HG02943 (cell line): ENCODE results near the gene NPAS4.
"Not testable (repeated sequence)": the region's sequence is repeated elsewhere in the genome, so short reads cannot be mapped to it uniquely, and the experiment has no call there.

Source experiments
- ATAC-seq: cut with Tn5 transposase; IDR thresholded peaks from one replicate; pipeline ENCODE4 v1.9.1; 2021; ENCODE audit warnings: mild to moderate bottlenecking, low read depth, moderate library complexity; ENCODE audit not compliant: unreplicated experiment

The NPAS4 gene

GRCh38 chr11:66415423-66415822 is 5.4 kb upstream of the NPAS4 start:
- no peak for ATAC-seq

GRCh38 chr11:66417000-66417399 is 3.8 kb upstream of the NPAS4 start:
- ATAC-seq = no peak

GRCh38 chr11:66418168-66418985 is 2.5 kb upstream of the NPAS4 start:
- ATAC-seq = no peak

GRCh38 chr11:66418986-66419308 is 1.9 kb upstream of the NPAS4 start:
- no peak for ATAC-seq

GRCh38 chr11:66419825-66420224 is 1.0 kb upstream of the NPAS4 start:
- ATAC-seq = no peak

- ATAC-seq = no peak
Observed at GRCh38 chr11:66421492-66422205, 814 bp downstream of the NPAS4 start.

- ATAC-seq = no peak
Observed at GRCh38 chr11:66426314-66426713, 5.5 kb downstream of the NPAS4 start.

- ATAC-seq = no peak
Observed at GRCh38 chr11:66428933-66429332, 8.1 kb downstream of the NPAS4 start.

- no peak for ATAC-seq
Observed at GRCh38 chr11:66429983-66430602, 9.3 kb downstream of the NPAS4 start.

- ATAC-seq = not testable (repeated sequence)
Observed at GRCh38 chr11:66431287-66431686, 10.5 kb downstream of the NPAS4 start.

GRCh38 chr11:66431871-66432329 is 11.1 kb downstream of the NPAS4 start:
- ATAC-seq = not testable (repeated sequence)

- ATAC-seq = no peak
Observed at GRCh38 chr11:66432597-66432996, 11.8 kb downstream of the NPAS4 start.

GRCh38 chr11:66437979-66438503 is 17.2 kb downstream of the NPAS4 start:
- ATAC-seq = no peak

GRCh38 chr11:66438504-66439466 is 17.9 kb downstream of the NPAS4 start, which contains the start of gene MRPL11:
Gene MRPL11, minus strand, starts transcription at chr11:66438848. Its CDS starts 94 bp downstream, at chr11:66438754.
- ATAC-seq = peak; percentile 90

GRCh38 chr11:66440101-66440939 is 19.5 kb downstream of the NPAS4 start:
- ATAC-seq = not testable (repeated sequence)

- ATAC-seq = not testable (repeated sequence)
Observed at GRCh38 chr11:66440940-66441282, 20.1 kb downstream of the NPAS4 start.

GRCh38 chr11:66443602-66444001 is 22.8 kb downstream of the NPAS4 start:
- ATAC-seq = no peak

GRCh38 chr11:66447012-66447411 is 26.2 kb downstream of the NPAS4 start:
- ATAC-seq = no peak

GRCh38 chr11:66448523-66448922 is 27.7 kb downstream of the NPAS4 start:
- no peak for ATAC-seq
